Astrocyte (in vitro differentiated cells and primary cell): ENCODE data around the gene C17orf67.

Experiments used
- EZH2 ChIP-seq: IDR thresholded peaks from 2 replicates; pipeline ENCODE4 v1.6.1; 2012; ENCODE audit warnings: mild to moderate bottlenecking, low read length, inconsistent platforms; ENCODE audit not compliant: insufficient read depth
- TF ChIP-seq, protein P1 (sequence below): IDR thresholded peaks from 2 replicates; pipeline ENCODE4 v1.5.1; 2011; ENCODE audit warnings: low read depth, mild to moderate bottlenecking, inconsistent platforms, low read length, moderate library complexity; ENCODE audit not compliant: insufficient read depth

DNA sequence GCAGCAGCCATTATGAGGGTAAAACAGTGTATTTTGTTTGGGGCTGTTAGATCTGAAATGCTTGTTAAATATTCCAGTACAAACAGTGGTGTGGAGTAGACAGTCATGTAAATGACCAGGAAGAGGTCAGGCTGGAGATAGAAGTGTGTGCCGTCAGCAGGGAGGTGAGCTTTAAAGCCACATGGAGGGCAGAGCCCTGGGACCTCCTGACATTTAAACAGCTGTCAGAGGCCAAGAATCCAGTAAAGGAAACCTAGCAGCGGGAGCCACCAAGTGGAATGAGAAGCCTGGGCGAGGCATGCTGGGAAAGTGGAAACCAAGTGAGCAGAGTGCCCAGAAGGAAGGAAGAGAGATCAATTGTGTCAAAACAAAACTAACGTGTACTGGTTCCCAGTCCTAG, 26.8 kb downstream of the C17orf67 start:
- TF ChIP-seq, protein P1, sequence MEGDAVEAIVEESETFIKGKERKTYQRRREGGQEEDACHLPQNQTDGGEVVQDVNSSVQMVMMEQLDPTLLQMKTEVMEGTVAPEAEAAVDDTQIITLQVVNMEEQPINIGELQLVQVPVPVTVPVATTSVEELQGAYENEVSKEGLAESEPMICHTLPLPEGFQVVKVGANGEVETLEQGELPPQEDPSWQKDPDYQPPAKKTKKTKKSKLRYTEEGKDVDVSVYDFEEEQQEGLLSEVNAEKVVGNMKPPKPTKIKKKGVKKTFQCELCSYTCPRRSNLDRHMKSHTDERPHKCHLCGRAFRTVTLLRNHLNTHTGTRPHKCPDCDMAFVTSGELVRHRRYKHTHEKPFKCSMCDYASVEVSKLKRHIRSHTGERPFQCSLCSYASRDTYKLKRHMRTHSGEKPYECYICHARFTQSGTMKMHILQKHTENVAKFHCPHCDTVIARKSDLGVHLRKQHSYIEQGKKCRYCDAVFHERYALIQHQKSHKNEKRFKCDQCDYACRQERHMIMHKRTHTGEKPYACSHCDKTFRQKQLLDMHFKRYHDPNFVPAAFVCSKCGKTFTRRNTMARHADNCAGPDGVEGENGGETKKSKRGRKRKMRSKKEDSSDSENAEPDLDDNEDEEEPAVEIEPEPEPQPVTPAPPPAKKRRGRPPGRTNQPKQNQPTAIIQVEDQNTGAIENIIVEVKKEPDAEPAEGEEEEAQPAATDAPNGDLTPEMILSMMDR, result no peak
- no peak for TF ChIP-seq EZH2
